NT2/D1 (cell line): ENCODE data around the gene PLEKHA7.
"Not testable (repeated sequence)": the region's sequence is repeated elsewhere in the genome, so short reads cannot be mapped to it uniquely, and the experiment has no call there.

ENCODE experiments used
- DNase-seq: peaks from one replicate; pipeline ENCODE4 v3.0.0-alpha.2; 2011; ENCODE audit warnings: low read depth, low spot score
- H3K27me3 ChIP-seq: 2 replicates; pipeline ENCODE4 v1.6.0; 2011; ENCODE audit warnings: mild to moderate bottlenecking; ENCODE audit not compliant: insufficient read length, insufficient read depth
- H3K36me3 ChIP-seq: 2 replicates; pipeline ENCODE4 v1.6.1; 2011; ENCODE audit warnings: mild to moderate bottlenecking, low read length, mixed read lengths; ENCODE audit not compliant: insufficient read depth, insufficient read length
- H3K4me1 ChIP-seq: 2 replicates; pipeline ENCODE4 v1.5.1; 2011; ENCODE audit not compliant: insufficient read depth, insufficient read length
- H3K4me3 ChIP-seq: 2 replicates; pipeline ENCODE4 v1.5.1; 2011; ENCODE audit warnings: low read depth; ENCODE audit not compliant: insufficient read length
- H3K9ac ChIP-seq: 2 replicates; pipeline ENCODE4 v1.6.0; 2011; ENCODE audit warnings: low read depth; ENCODE audit not compliant: insufficient read length
- H3K9me3 ChIP-seq: 2 replicates; pipeline ENCODE4 v1.5.1; 2011; ENCODE audit warnings: mild to moderate bottlenecking, low read length; ENCODE audit not compliant: insufficient read depth
- SUZ12 ChIP-seq: IDR thresholded peaks from 2 replicates; pipeline ENCODE4 v1.6.1; 2011; ENCODE audit not compliant: insufficient read length, insufficient read depth; ENCODE audit errors: extremely low read depth
- YY1 ChIP-seq: IDR thresholded peaks from 2 replicates; pipeline ENCODE4 v1.6.1; 2011; ENCODE audit not compliant: insufficient read length, insufficient read depth
- ZNF274 ChIP-seq: IDR thresholded peaks from 2 replicates; pipeline ENCODE4 v1.6.1; 2011; ENCODE audit warnings: mild to moderate bottlenecking, low read depth, low read length

Gene PLEKHA7

GRCh38 chr11:16874275-16874975 is 139.8 kb downstream of the PLEKHA7 start:
- Histone ChIP-seq H3K9me3 (no peaks in the 10 kb centered on the region), H3K4me3 (no peak overlapping the region), H3K27me3 (no peaks in the 10 kb centered on the region), H3K4me1 (peaks cover 2% of the 10 kb centered on the region), H3K9ac (no peak overlapping the region), H3K36me3 (no peaks in the 10 kb centered on the region)
- DNase-seq: no peak
- no peak for TF ChIP-seq SUZ12
- no peak for TF ChIP-seq YY1
- TF ChIP-seq ZNF274: no peak

DNA sequence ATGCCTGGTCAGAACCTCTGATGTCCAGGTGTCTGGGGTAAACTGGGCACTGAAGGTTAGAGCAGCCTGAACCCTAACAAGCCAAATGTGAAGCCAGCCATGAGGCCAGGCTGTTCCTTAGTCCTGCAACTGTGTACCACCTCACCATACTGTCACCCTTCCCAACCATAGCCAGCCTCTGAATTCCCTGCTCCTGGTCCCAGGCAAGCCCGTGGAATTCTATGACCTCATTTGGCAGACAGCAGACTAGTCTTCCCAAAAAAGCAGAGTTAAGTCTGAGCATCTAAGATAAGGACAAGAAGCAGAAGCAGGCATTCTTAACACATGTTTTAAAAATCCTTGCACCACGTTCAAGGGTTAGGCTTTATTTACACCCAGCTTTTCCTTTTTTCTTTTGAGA is 140.9 kb downstream of the PLEKHA7 start:
- DNase-seq: no peak
- no peaks in the 10 kb centered on the region for H3K36me3 ChIP-seq
- no peaks in the 10 kb centered on the region for H3K27me3 ChIP-seq
- no peak overlapping the region for H3K4me3 ChIP-seq
- no peaks in the 10 kb centered on the region for H3K4me1 ChIP-seq
- H3K9ac ChIP-seq: no peak overlapping the region
- no peaks in the 10 kb centered on the region for H3K9me3 ChIP-seq
- no peak for TF ChIP-seq ZNF274
- TF ChIP-seq SUZ12: no peak
- no peak for TF ChIP-seq YY1

- no peak for DNase-seq
- H3K9me3 ChIP-seq: no peaks in the 10 kb centered on the region
- H3K4me1 ChIP-seq: no peaks in the 10 kb centered on the region
- H3K4me3 ChIP-seq: no peak overlapping the region
- no peak overlapping the region for H3K9ac ChIP-seq
- no peaks in the 10 kb centered on the region for H3K36me3 ChIP-seq
- TF ChIP-seq SUZ12 (no peak), YY1 (no peak), ZNF274 (no peak)
- no peaks in the 10 kb centered on the region for H3K27me3 ChIP-seq
Measured at GRCh38 chr11:16871368-16871767, 142.8 kb downstream of the PLEKHA7 start.

GRCh38 chr11:16867097-16867496 is 147.1 kb downstream of the PLEKHA7 start:
- TF ChIP-seq ZNF274 (no peak), YY1 (no peak), SUZ12 (no peak)
- Histone ChIP-seq H3K9me3 (no peaks in the 10 kb centered on the region), H3K27me3 (no peaks in the 10 kb centered on the region), H3K9ac (no peak overlapping the region), H3K36me3 (no peaks in the 10 kb centered on the region), H3K4me1 (no peaks in the 10 kb centered on the region), H3K4me3 (no peak overlapping the region)
- no peak for DNase-seq

- not testable (repeated sequence) for H3K27me3 ChIP-seq, H3K4me3 ChIP-seq, H3K36me3 ChIP-seq, H3K9ac ChIP-seq, H3K4me1 ChIP-seq, DNase-seq, H3K9me3 ChIP-seq
Measured at GRCh38 chr11:16864428-16864827, 149.8 kb downstream of the PLEKHA7 start.

DNA sequence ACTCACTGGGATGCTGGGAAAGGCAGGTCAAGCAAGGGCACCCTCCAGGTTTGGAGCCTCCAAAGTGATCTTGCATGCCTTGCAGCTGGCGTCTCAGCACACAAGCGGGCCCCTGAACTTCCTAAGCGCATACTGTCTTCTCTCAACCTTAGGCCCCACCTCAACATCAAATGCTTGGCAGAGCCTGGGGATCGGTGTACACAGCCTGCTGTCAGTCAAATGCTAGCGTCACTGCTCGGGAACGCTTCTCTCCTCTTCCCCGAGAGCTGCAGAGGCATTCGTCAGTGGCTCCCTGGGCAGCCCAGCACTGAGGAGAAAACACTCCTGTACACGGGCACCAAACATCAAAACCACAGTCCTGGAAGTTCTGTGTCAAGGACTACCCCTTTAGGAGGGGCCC is 150.8 kb downstream of the PLEKHA7 start:
- no peaks in the 10 kb centered on the region for H3K4me1 ChIP-seq
- no peak for DNase-seq
- H3K36me3 ChIP-seq: no peaks in the 10 kb centered on the region
- H3K4me3 ChIP-seq: no peak overlapping the region
- no peak overlapping the region for H3K9ac ChIP-seq
- H3K27me3 ChIP-seq: no peaks in the 10 kb centered on the region
- TF ChIP-seq SUZ12: no peak
- H3K9me3 ChIP-seq: no peaks in the 10 kb centered on the region

DNA sequence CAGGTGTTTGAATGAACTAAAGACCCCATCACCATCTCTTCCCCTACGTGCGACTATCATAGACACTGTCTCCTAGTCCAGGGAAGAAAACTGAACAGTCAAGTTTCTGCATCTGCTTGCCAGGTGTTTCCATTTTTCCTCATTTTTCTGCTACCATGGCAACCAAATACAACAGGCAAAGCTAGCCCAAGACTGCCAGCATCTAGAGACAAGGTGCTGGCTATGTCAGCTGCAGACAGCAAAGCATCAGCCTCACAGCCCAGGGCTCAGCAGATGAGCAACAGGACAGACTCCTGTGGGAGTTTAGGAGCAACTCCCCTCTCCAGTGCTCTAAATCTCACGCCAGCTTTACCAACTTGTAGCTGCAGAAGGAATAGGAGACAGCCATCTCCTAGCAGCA is 151.5 kb downstream of the PLEKHA7 start:
- Histone ChIP-seq H3K9ac (no peak overlapping the region), H3K4me3 (no peak overlapping the region), H3K9me3 (no peaks in the 10 kb centered on the region), H3K36me3 (no peaks in the 10 kb centered on the region), H3K27me3 (no peaks in the 10 kb centered on the region), H3K4me1 (no peaks in the 10 kb centered on the region)
- no peak for DNase-seq
- TF ChIP-seq SUZ12 (no peak), ZNF274 (no peak), YY1 (no peak)

DNA sequence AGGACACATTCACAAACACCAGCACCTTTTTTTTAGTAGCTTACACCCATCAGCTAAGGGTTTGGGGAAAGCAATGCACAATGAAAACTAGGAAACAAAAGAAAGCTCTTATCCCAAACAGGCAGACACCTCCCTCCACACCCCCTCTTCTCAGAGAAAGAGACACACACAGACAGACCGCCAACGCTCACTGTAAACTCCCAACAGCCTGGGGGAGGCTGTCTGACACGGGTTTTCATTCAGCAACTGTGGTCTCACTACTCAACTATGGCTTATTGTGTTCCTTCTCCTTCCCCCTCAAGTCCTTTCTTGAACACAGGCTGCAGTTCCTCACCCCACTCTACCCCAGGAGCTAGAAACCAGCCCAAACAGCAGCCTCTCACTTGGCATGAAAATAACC is 152.4 kb downstream of the PLEKHA7 start:
- H3K9ac ChIP-seq: no peak overlapping the region
- H3K36me3 ChIP-seq: no peaks in the 10 kb centered on the region
- H3K27me3 ChIP-seq: no peaks in the 10 kb centered on the region
- no peak overlapping the region for H3K4me3 ChIP-seq
- no peaks in the 10 kb centered on the region for H3K9me3 ChIP-seq
- no peaks in the 10 kb centered on the region for H3K4me1 ChIP-seq
- TF ChIP-seq ZNF274 (no peak), YY1 (no peak), SUZ12 (no peak)
- DNase-seq: no peak
